ENCODE measurements around the gene SMIM30. TPM values are rescaled to one million over a fixed set of nuclear protein-coding genes. Genes with fewer than 3 reads are reported as not detected.

The SMIM30 gene
- total and polyA plus RNA-seq, 2 of the 8 experiments (the other 6 are each of a cell fraction or from before 2014, with no cell fraction given), result 35.2 to 49.7 TPM

DNA sequence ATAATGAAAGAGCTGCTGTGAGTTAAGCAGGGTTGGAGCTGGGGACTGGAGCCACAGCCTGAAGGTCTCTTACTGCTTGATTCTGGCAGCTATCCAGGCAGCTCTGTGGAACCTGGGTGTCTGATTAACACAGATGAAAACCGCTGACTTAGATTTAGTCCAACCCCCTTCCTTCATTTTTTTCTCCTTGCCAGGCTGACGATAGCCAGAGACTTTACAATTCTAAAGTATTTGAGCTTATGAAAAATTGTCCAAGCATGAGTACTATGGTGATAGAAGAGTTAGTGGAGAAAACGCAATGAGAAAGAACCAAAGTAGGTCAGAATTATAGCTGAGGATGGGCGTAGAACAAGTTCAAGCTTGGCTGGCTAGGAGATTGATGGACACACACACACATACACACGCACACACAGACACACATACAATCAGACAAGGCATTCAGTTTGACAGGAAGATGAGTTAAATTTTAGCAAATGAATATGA, 18.2 kb downstream of the SMIM30 start (continued):
- TF ChIP-seq CHD7 (IDR thresholded peaks at IDR 0.05; ENCODE audit: insufficient replicate concordance, low read length) (no peak), FOSL1 (IDR thresholded peaks at IDR 0.05; ENCODE audit: insufficient read depth, low read depth, low read length) (no peak), KDM5A (IDR thresholded peaks at IDR 0.05; ENCODE audit: low read length) (no peak), TAF1 (IDR thresholded peaks at IDR 0.05; ENCODE audit: low read depth, low read length) (no peak), JUN (IDR thresholded peaks at IDR 0.05; ENCODE audit: low read depth, low read length) (no peak), EZH2 (IDR thresholded peaks at IDR 0.05; ENCODE audit: low read depth, low read length, severe bottlenecking) (no peak), EP300 (IDR thresholded peaks at IDR 0.05; ENCODE audit: borderline replicate concordance in 1 of 2, low read depth in 2 of 2, low read length in 2 of 2) (no peak), CTBP2 (IDR thresholded peaks at IDR 0.05; ENCODE audit: borderline replicate concordance, insufficient read depth, insufficient read length, low read length) (no peak), RNF2 (IDR thresholded peaks at IDR 0.05; ENCODE audit: borderline replicate concordance, low read depth, low read length, missing control alignments, poor library complexity, severe bottlenecking) (no peak), POLR2A (IDR thresholded peaks at IDR 0.05; ENCODE audit: control extremely low read depth in 1 of 2, low read depth in 2 of 2, low read length in 2 of 2) (no peak)
- TF ChIP-seq, protein P1, sequence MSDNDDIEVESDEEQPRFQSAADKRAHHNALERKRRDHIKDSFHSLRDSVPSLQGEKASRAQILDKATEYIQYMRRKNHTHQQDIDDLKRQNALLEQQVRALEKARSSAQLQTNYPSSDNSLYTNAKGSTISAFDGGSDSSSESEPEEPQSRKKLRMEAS (IDR thresholded peaks at IDR 0.05), result no peak

All from H1 (cell line).